ENCODE measurements around the gene CASP7.

The CASP7 gene

DNA sequence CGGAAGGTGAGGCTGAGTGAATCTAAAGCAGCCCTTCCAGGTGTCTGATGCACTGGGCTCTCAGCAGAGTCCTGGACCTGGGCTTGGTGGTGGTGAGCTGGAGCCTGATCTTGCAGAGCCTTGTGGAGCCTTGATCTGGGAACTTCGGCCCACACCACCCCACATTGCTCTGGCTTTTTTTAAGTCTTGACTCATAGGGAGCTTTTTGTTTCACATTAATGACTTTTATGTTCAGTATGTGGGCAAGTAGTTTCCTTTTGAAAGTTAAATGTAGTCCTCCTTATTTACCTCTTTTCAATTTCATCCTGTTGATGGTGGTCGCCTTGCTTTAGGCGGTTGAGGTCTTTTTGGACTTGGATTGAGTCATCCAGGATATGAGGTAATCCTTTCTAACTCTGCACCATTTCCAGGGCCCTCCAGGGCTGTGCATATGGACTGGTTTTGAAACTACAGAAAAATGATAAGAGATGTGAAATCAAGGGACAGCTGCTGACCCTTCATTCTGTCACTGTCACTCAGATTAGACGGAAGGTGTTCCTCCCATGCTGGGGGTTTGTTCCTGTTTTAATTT, 12.9 kb upstream of the CASP7 start:
- DNase-seq = no peak

DNA sequence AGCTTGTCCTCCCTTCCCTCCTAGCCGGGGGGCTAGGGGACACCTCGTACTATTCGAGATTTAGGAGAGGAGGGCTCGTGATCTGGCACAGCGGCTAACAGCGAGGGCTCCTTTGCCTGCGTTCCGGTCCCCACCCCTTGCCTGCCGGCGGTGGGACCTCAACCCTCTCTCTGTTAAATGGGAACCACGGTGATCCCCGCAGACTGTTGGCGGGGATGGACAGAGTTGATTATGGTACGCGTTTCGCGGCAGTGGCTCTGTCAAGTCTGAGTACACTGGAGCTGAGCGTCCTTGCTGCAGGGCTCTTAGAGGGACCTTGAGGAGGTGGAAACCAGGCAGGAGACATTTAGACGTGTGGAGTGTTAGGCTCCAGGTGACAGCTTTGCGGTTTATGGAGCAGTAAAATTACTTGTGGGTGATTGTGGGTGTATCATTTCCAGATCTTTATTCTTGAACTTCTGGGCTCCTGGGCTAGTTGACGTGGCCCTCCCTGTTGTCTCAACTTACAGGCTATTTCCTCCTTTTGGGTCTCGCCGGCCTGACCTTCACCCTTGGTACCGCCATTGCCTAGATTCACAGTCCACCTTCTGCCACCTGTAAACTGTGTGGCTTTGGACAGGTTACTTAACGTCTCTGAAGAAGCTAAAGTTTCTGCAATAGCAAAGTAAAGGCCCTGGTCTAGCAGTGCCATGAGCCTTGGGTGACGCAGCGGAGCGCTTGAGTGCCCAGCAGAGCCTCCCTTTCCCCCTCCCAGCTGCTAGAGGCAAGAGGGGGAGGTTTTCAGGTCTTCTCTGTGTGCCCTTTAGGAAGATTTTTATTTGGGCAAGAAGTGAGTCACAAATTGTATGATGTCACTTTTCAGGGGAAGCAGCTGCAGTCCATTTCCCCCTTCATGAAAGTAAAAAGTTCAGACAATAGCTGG, 739 bp downstream of the CASP7 start:
- DNase-seq = no peak

- DNase-seq = no peak
Observed at GRCh38 chr10:113681533-113682470, 2.1 kb downstream of the CASP7 start.

GRCh38 chr10:113683300-113683699, 3.6 kb downstream of the CASP7 start:
- DNase-seq = no peak

DNA sequence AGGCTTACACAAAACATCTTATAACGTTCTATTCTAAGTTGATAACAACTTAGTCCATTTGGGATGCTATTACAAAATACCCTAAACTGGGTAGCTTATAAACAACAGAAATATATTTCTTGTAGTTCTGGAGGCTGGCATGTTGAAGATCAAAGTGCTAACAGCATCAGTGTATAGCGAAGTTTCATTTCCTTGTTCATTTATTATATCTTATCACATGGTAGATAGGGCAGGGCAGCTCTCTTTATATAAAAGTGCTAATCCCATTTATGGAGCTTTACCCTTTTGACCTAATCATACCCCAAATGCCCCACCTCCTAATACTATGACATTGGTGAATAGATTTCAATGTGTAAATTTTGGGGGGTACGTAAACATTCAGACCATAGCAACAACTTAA, 6.3 kb downstream of the CASP7 start:
- DNase-seq = no peak

- DNase-seq = no peak
Observed at GRCh38 chr10:113687037-113687436, 7.3 kb downstream of the CASP7 start.

DNA sequence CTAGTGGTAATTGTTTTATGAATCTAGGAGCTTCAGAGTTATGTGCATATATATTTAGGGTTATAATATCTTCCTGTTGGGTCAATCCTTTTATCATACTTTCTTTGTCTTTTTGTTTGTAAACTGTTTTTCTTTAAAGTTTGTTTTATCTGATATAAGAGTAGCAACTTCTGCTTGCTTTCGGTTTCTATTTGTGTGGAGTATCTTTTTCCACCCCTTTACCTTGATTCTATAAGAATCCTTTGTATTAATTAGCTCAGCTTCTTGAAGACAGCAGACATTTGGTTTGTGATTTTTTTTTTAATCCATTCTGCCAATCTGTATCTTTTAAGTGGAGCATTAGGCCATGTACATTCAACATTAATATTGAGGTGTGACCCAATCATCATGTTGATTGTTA, 9.3 kb downstream of the CASP7 start:
- DNase-seq = no peak

DNA sequence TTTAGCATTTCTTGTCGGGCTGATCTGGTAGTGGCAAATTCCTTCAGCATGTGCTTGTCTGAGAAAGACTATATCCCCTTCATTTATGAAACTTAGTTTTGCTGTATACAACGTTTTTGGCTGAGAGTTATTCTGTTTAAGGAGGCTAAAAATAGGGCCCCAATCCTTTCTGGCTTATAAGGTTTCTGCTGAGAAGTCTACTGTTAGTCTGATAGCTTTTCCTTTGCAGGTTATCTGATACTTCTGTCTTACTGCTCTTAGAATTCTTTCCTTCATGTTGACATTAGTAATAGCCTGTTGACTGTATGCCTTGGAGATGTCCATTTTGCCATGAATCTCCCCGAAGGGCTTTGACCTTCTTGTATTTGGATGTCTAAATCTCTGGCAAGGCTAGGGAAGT, 9.9 kb downstream of the CASP7 start:
- DNase-seq = no peak

DNA sequence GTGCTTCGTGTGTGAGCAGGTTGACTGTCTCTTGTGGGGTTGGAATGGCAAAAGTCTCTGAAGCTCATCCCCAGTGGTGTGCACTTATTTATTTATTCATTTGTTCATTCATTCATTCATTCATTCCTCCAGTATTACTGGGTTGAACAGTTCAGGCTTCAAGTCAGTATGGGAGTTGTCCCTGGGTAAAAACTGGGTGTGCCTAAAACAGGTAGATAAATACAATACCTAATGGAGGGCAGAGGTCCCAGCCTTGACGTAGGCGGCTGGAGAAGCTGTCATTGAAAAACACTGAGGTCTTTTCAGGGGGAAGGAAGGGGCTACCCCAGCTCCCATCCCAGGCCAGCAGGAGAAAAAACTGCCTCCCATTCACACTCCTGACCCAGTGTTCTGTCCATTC, 11.0 kb downstream of the CASP7 start:
- DNase-seq = no peak

DNA sequence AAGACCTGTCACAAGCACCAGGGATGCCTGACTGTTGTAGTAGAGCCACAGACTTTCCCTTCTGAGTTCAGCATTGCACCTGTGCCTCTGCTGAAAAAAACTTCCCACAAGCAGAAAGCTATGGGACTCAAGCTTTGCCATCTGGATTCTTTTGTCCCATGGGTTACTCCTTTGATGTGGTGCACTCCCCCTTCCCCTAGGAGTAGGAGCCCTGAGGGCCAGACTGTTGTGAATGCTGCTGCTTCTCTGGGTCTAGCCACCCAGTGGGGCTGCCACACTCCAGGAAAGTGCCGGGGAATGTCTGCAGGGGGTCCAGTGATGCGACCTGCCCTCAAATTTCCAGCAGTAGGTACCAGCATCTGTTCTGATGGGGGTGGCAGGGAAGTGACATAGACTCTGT, 11.7 kb downstream of the CASP7 start:
- no peak for DNase-seq

GRCh38 chr10:113692271-113692670, 12.6 kb downstream of the CASP7 start:
- DNase-seq = no peak

DNA sequence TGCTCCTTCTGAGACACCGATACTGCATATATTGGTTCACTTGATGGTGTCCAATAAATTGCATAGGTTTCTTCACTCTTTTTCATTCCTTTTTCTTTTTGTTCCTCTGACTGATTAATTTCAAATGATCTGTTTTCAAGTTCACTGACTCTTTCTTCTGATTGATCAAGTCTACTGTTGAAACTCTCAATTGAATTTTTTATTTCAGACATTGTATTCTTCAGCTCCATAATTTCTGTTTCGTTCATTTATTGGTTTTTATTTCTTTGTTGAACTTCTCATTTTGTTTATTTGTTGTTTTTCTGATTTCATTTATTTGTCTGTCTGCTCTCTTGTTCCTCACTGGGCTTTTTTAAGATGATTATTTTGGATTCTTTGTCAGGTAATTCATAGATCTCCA, 13.6 kb downstream of the CASP7 start:
- no peak for DNase-seq

DNA sequence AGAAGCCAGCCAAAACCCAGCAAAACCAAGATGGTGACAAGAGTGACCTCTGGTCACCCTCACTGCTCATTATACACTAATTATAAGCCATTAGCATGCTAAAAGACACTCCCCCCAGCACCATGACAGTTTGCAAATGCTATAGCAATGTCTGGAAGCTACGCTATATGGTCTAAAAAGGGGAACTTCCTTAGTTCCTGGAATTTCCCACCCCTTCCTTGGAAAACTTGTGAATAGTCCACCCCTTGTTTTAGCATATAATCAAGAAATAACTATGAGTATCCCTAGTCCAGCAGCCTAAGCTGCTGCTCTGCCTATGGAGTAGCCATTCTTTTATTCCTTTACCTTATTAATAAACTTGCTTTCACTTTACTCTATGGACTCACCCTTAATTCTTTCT, 16.0 kb downstream of the CASP7 start:
- DNase-seq = no peak

DNA sequence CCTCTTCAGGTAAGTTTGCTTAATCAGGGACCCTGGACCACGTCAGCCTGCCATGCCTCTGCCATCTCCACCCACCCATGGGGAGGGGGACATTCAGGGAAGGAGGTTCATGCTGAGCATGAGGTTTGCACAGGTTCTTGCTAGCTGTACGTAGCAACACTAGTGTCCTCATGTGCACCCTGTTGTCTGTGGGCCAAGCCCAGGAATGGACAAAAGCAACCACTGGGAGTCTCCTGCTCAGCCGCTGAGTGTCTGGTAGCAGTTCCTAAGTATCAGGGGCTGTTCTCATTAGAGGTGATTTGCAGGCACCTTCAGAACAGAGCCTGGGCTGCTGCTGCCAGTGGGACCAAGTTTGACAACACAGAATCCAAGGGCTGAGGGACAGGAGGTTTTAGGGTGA, 17.9 kb downstream of the CASP7 start:
- no peak for DNase-seq

DNA sequence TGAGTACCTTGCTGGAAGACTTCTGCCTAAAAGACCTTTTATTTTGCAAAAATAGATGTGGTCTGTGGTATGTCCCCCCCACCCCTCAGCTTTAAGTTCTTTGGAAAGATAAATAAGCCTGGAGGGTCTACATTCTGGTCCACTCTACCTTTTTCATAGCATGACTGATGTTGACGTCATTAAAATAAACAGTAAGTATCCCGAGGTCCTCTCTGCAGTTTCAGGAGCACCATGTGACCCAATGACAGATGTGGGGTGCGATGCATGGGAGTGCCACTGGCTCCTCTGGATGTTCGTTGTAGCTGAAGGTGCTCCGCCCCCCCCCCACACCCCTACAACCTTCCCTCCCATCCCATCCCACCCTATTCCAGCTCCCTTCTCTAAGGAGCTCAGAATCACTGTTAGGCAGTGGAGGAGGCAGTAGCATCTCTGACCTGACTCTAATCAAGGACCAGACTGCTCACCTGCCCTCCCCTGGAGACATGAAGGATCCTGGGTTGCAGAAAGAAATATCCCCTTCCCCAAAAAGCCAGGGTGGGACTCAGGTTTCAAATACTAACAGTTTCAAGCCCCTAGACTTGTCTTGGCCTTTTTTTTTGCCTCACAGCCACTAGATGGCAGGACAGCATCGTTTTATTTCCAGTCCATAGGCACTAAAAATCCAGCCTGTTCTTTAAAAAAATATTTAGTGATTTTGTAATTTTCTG, 25.1 kb downstream of the CASP7 start:
- DNase-seq = peak; percentile 21

- DNase-seq = no peak
Observed at GRCh38 chr10:113705344-113705652, 25.6 kb downstream of the CASP7 start.

DNA sequence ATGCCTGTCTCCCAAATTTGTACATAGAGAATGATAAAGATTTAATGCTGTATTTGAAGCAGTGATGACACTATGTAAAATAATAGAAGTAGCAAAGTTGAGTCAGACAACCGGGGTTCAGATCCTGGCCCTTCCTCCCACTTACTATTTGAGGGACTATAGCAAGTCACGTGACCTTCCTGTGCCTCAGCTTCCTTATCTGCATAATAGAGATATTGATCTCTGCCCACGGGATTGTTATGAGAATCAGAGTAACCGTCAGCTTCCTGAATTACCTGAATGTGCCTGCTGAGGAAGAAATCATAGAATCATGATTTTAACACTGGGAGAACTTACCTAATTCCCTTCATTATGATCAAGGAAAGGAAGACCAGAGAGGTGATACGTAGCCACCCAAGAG, 26.9 kb downstream of the CASP7 start:
- no peak for DNase-seq

DNA sequence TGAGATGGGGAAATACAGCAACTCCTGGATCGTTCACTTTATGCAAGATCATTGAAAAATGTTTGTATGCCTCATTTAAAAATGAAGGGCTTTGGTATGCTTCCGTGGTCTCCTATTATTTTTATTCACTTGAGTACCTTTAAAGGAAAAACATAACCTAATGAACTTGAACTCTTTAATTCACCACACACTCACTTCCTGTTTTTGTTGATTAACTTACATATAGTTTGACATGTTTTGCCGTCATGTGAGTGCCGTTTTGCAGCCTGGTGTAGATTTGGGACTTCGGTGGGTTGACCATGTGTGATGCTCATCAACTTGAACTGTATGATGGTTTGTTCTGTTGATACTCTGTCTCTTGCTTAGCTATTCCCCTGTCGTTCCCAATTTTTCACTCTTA, 28.9 kb downstream of the CASP7 start:
- DNase-seq = no peak

GRCh38 chr10:113709221-113709838, 29.6 kb downstream of the CASP7 start:
- DNase-seq = peak; percentile 45

DNA sequence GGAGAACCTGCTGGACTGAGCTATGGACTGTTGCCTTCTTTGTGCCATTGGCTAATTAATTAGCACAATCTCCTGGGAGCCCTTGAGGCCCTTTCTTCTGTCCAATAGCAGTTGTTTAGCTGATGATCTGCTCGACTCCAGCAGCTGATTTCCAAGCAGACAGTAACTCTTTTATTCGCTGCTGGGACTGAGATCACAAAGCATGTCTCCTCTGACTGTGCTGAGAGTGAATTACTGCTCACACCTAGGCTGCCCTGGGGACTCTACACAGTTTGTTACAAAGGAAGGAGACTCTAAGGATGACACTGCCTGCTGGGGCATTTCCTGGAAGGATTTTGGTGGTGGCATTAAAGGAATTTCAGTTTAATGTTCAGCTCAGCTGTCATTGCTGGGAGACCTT, 31.4 kb downstream of the CASP7 start:
- no peak for DNase-seq

DNA sequence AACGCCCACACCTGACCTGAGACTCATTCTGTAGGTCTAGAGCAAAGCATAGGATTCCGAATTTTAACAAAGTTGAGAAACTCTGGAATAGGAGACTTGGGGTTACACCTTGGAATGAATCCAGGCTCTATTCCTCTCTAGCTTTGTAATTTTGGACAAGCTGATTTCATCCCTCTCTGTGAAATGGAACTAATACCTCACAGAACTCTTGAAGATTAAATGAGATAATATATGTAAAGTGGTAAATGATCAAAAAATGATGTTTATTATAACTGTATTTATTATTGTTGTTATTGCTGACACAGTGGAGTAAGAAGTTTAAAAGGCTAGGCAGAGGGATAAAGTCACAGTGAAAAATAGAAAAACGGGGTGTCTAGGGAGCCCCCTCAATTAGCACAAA, 32.3 kb downstream of the CASP7 start:
- no peak for DNase-seq

- DNase-seq = no peak
Observed at GRCh38 chr10:113712755-113713639, 33.3 kb downstream of the CASP7 start.

Data from NCI-H1092 (cell line).